Progenitor cell of endocrine pancreas (in vitro differentiated cells): Measurements from ENCODE around the gene TAF1B. TPM values are rescaled to one million over a fixed set of nuclear protein-coding genes. Genes with fewer than 3 reads are reported as not detected.
A peak's percentile ranks its signal among the peaks of the same experiment; 100 is the strongest.

Experiments
- DNase-seq: peaks from one replicate; pipeline ENCODE4 v3.0.0; 2021; ENCODE audit warnings: low spot score; ENCODE audit not compliant: unreplicated experiment
- H3K27ac Mint-ChIP-seq: 2 replicates; pipeline ENCODE4 v1.8.0; 2021; ENCODE audit warnings: mild to moderate bottlenecking, moderate library complexity, mixed read lengths
- H3K27me3 Mint-ChIP-seq: 2 replicates; pipeline ENCODE4 v1.8.0; 2021; ENCODE audit warnings: mixed read lengths
- H3K36me3 Mint-ChIP-seq: 2 replicates; pipeline ENCODE4 v1.8.0; 2022; ENCODE audit warnings: mixed read lengths; ENCODE audit not compliant: insufficient read depth
- H3K4me1 Mint-ChIP-seq: 2 replicates; pipeline ENCODE4 v1.8.0; 2021; ENCODE audit warnings: low read depth, mixed read lengths
- H3K4me3 Mint-ChIP-seq: 2 replicates; pipeline ENCODE4 v1.8.0; 2021; ENCODE audit warnings: low read depth, mild to moderate bottlenecking, moderate library complexity, mixed read lengths
- H3K9me3 Mint-ChIP-seq: 2 replicates; pipeline ENCODE4 v1.8.0; 2021; ENCODE audit warnings: low read depth, mixed read lengths
- CTCF ChIP-seq: fragments of 200-600 bp; sonication (generic); IDR thresholded peaks from one replicate; pipeline ENCODE4 v1.5.0; 2021; ENCODE audit warnings: antibody characterized with exemption, mild to moderate bottlenecking; ENCODE audit not compliant: unreplicated experiment
- total RNA-seq: library from RNA; stranded (reverse); gene quantifications from 2 replicates; pipeline ENCODE4 v1.2.1, GENCODE V29; 2021

The TAF1B gene
- total RNA-seq, 1 donor from 2014 or later, result 30.5 TPM

- Mint-ChIP-seq H3K9me3 (no peaks in the 10 kb centered on the region), H3K4me3 (no peak overlapping the region), H3K4me1 (peaks cover 23% of the 10 kb centered on the region), H3K27me3 (no peaks in the 10 kb centered on the region), H3K36me3 (peaks cover 13% of the 10 kb centered on the region), H3K27ac (peak overlapping the region; percentile 62)
- no peak for DNase-seq
- no peak for TF ChIP-seq CTCF
Measured at GRCh38 chr2:9937968-9938367, 94.7 kb downstream of the TAF1B start.

GRCh38 chr2:9939587-9940485 is 96.6 kb downstream of the TAF1B start:
- Mint-ChIP-seq H3K27me3 (no peaks in the 10 kb centered on the region), H3K27ac (no peak overlapping the region), H3K4me1 (peaks cover 23% of the 10 kb centered on the region), H3K4me3 (no peak overlapping the region), H3K9me3 (no peaks in the 10 kb centered on the region), H3K36me3 (peaks cover 5% of the 10 kb centered on the region)
- no peak for DNase-seq
- TF ChIP-seq CTCF, result no peak

GRCh38 chr2:9941196-9941995 is 98.1 kb downstream of the TAF1B start:
- no peak for DNase-seq
- H3K4me3 Mint-ChIP-seq, result no peak overlapping the region
- H3K36me3 Mint-ChIP-seq, result peaks cover 2% of the 10 kb centered on the region
- TF ChIP-seq CTCF, result no peak
- H3K9me3 Mint-ChIP-seq, result no peaks in the 10 kb centered on the region
- H3K27me3 Mint-ChIP-seq, result peaks cover 6% of the 10 kb centered on the region
- H3K27ac Mint-ChIP-seq, result peak overlapping the region; percentile 52
- peaks cover 26% of the 10 kb centered on the region for H3K4me1 Mint-ChIP-seq

GRCh38 chr2:9941996-9942390 is 98.7 kb downstream of the TAF1B start:
- H3K4me1 Mint-ChIP-seq, result peaks cover 26% of the 10 kb centered on the region
- no peak for DNase-seq
- H3K9me3 Mint-ChIP-seq, result no peaks in the 10 kb centered on the region
- H3K27ac Mint-ChIP-seq, result no peak overlapping the region
- peaks cover 2% of the 10 kb centered on the region for H3K36me3 Mint-ChIP-seq
- TF ChIP-seq CTCF, result no peak
- peaks cover 6% of the 10 kb centered on the region for H3K27me3 Mint-ChIP-seq
- no peak overlapping the region for H3K4me3 Mint-ChIP-seq

GRCh38 chr2:9944330-9944758 is 101.1 kb downstream of the TAF1B start:
- Mint-ChIP-seq H3K27me3 (peaks cover 16% of the 10 kb centered on the region), H3K4me1 (peaks cover 26% of the 10 kb centered on the region), H3K36me3 (no peaks in the 10 kb centered on the region), H3K9me3 (no peaks in the 10 kb centered on the region), H3K27ac (no peak overlapping the region), H3K4me3 (no peak overlapping the region)
- no peak for DNase-seq
- TF ChIP-seq CTCF, result no peak
